B cell (primary cell): ENCODE data around the gene OR13C8. TPM values are rescaled to one million over a fixed set of nuclear protein-coding genes. Genes with fewer than 3 reads are reported as not detected.

Source experiments
- ATAC-seq: fragments of 200-7000 bp; cut with Tn5 transposase; one replicate; pipeline ENCODE4 v1.10.0; 2021; ENCODE audit warnings: low read depth, mild to moderate bottlenecking, moderate number of reproducible peaks, moderate library complexity
- CTCF ChIA-PET: fragments of 350-600 bp; sonication (Branson Sonifier 250); formaldehyde crosslinking; loops from one replicate; lab custom pipeline; 2021; ENCODE audit warnings: antibody characterized with exemption, inconsistent platforms; lab: Charles Lee
- POLR2A ChIA-PET: fragments of 350-600 bp; sonication (Branson Sonifier 250); formaldehyde crosslinking; loops from one replicate; lab custom pipeline; 2021; ENCODE audit warnings: antibody characterized with exemption; lab: Charles Lee
- DNase-seq: peaks from one replicate; pipeline ENCODE4 v3.0.0; 2013
- H2AFZ ChIP-seq: 2 replicates; pipeline ENCODE4 v1.6.1; 2012; ENCODE audit warnings: mild to moderate bottlenecking, low read depth, low read length; ENCODE audit not compliant: insufficient read depth, poor library complexity, severe bottlenecking
- H3K27ac ChIP-seq, 2 donors: 1 replicate in 1 of 2; 2 replicates in 1 of 2; pipeline ENCODE4 v1.5.1; 2012 to 2013; ENCODE audit warnings: low read length in 2 of 2, mild to moderate bottlenecking in 2 of 2, moderate library complexity in 1 of 2
- H3K27me3 ChIP-seq, 4 experiments: fragments of 200-600 bp in 1 of 4; sonication (generic) in 1 of 4; replicated peaks in 1 of 4; 1 replicate in 2 of 4; 2 replicates in 2 of 4; pipeline versions ENCODE4 v1.6.1 to v1.7.0; 2013 to 2016; ENCODE audit warnings: low read length in 3 of 4, mild to moderate bottlenecking in 2 of 4, mixed read lengths in 1 of 4, moderate library complexity in 1 of 4; ENCODE audit not compliant: insufficient read depth in 4 of 4, control insufficient read depth in 3 of 4; ENCODE audit errors: control extremely low read depth in 1 of 4
- H3K36me3 ChIP-seq, 2 experiments: replicated peaks in 1 of 2; 1 replicate in 1 of 2; 2 replicates in 1 of 2; pipeline versions ENCODE4 v1.6.1 to v1.7.1; 2013; ENCODE audit warnings: low read length in 1 of 2; ENCODE audit not compliant: insufficient read depth in 2 of 2, control insufficient read depth in 1 of 2; ENCODE audit errors: control extremely low read depth in 1 of 2, extremely low read depth in 1 of 2
- H3K4me1 ChIP-seq, 2 donors: fragments of 200-600 bp in 1 of 2; sonication (generic) in 1 of 2; 1 replicate in 1 of 2; 2 replicates in 1 of 2; pipeline versions ENCODE4 v1.5.1 to v1.6.1; 2013 to 2017; ENCODE audit warnings: low read length in 2 of 2; ENCODE audit not compliant: control insufficient read depth in 2 of 2, insufficient read depth in 2 of 2
- H3K4me2 ChIP-seq: replicated peaks from 2 replicates; pipeline ENCODE3; 2012; ENCODE audit warnings: mild to moderate bottlenecking, low read depth, low read length; ENCODE audit not compliant: poor library complexity, severe bottlenecking
- H3K4me3 ChIP-seq, 5 experiments: fragments of 200-600 bp in 1 of 5; sonication (generic) in 1 of 5; 1 replicate in 3 of 5; 2 replicates in 2 of 5; pipeline versions ENCODE4 v1.5.1 to v1.7.0; 2011 to 2016; ENCODE audit warnings: low read length in 4 of 5, mild to moderate bottlenecking in 4 of 5, low read depth in 2 of 5, control low read depth in 1 of 5, moderate library complexity in 1 of 5; ENCODE audit not compliant: insufficient read depth in 1 of 5; ENCODE audit errors: control extremely low read depth in 1 of 5, extremely low read depth in 1 of 5
- H3K79me2 ChIP-seq: fragments of 200-600 bp; sonication (generic); one replicate; pipeline ENCODE4 v1.6.0; 2016; ENCODE audit warnings: low read length; ENCODE audit not compliant: control insufficient read depth, insufficient read depth
- H3K9ac ChIP-seq: fragments of 200-600 bp; sonication (generic); 2 replicates; pipeline ENCODE4 v1.6.1; 2017; ENCODE audit warnings: mild to moderate bottlenecking, low read length, moderate library complexity
- H3K9me3 ChIP-seq, 3 donors: one replicate each; pipeline versions ENCODE4 v1.6.1 to v1.7.1; 2013; ENCODE audit warnings: low read length in 2 of 3; ENCODE audit not compliant: control insufficient read depth in 2 of 3, insufficient read depth in 1 of 3; ENCODE audit errors: control extremely low read depth in 1 of 3
- H4K20me1 ChIP-seq: 2 replicates; pipeline ENCODE4 v1.6.0; 2012; ENCODE audit warnings: mild to moderate bottlenecking, low read length; ENCODE audit not compliant: insufficient read depth, control insufficient read depth, poor library complexity, severe bottlenecking
- H3K27ac Mint-ChIP-seq: one replicate; pipeline ENCODE4 v1.8.0; 2021; ENCODE audit warnings: mixed read lengths
- H3K27me3 Mint-ChIP-seq: one replicate; pipeline ENCODE4 v1.8.0; 2021; ENCODE audit warnings: mixed read lengths
- H3K4me1 Mint-ChIP-seq: one replicate; pipeline ENCODE4 v1.8.0; 2021; ENCODE audit warnings: mixed read lengths
- H3K4me3 Mint-ChIP-seq: one replicate; pipeline ENCODE4 v1.8.0; 2021; ENCODE audit warnings: mixed read lengths
- H3K9me3 Mint-ChIP-seq: one replicate; pipeline ENCODE4 v1.8.0; 2022; ENCODE audit warnings: mixed read lengths; ENCODE audit not compliant: insufficient read depth
- CTCF ChIP-seq: fragments of 200-600 bp; IDR thresholded peaks from one replicate; pipeline ENCODE4 v1.8.0; 2022; ENCODE audit warnings: antibody characterized with exemption, mild to moderate bottlenecking
- EZH2 ChIP-seq: IDR thresholded peaks from 2 replicates; pipeline ENCODE4 v1.6.1; 2012; ENCODE audit warnings: borderline replicate concordance, low read depth, mild to moderate bottlenecking, moderate library complexity, low read length; ENCODE audit not compliant: insufficient read depth, poor library complexity, severe bottlenecking
- WGBS: methylation state at CpG from one replicate; pipeline ENCODE4 v1.1.5; 2013; ENCODE audit warnings: missing lambda C conversion rate; ENCODE audit not compliant: insufficient coverage; 5-methylcytosine and 5-hydroxymethylcytosine counted together
- intact Hi-C: fragments of 100-400 bp; cut with micrococcal nuclease; formaldehyde crosslinking; loops from one replicate; pipeline ENCODE4 v1.10.0; 2022
- polyA plus RNA-seq: library from polyadenylated mRNA; depleted of rRNA; stranded (reverse); fragments of >200 nt; gene quantifications from 2 replicates; pipeline ENCODE4 v1.2.3, GENCODE V29; 2012
- total RNA-seq, 2 donors: library from RNA; stranded (reverse); fragments of 120-200 nt in 1 of 2; gene quantifications; 1 replicate in 1 of 2; 2 replicates in 1 of 2; pipeline versions ENCODE4 v1.2.3 to v1.2.4, GENCODE V29; 2013 to 2022

The OR13C8 gene
- total and polyA plus RNA-seq, 2 donors (not counting 1 experiment from before 2014, with no cell fraction given): not detected

GRCh38 chr9:104618104-104618503 lies 49.1 kb downstream of the OR13C8 start, which contains the start of gene OR13C9:
Gene OR13C9, minus strand, starts transcription at chr9:104618204. Its CDS starts 0 bp downstream, at chr9:104618204.
- Histone ChIP-seq H3K9me3 (no peaks in the 10 kb centered on the region), H3K4me3 (no peak within 1 kb of the TSS), H3K4me2 (no peak within 1 kb of the TSS), H2AFZ (no peak within 1 kb of the TSS), H3K36me3 (no peaks in the 10 kb centered on the region), H3K27me3 (no peaks in the 10 kb centered on the region), H3K27ac (no peak within 1 kb of the TSS), H4K20me1 (no peaks in the 10 kb centered on the region), H3K9ac (no peak within 1 kb of the TSS), H3K4me1 (no peaks in the 10 kb centered on the region), H3K79me2 (no peaks in the 10 kb centered on the region)
- H3K4me3 Mint-ChIP-seq: no peak within 1 kb of the TSS
- no CpG with 5 or more reads among the region's 2 CpGs for WGBS
- TF ChIP-seq CTCF (no peak), EZH2 (no peak)
- H3K9me3 Mint-ChIP-seq: no peaks in the 10 kb centered on the region
- no peaks in the 10 kb centered on the region for H3K4me1 Mint-ChIP-seq
- ATAC-seq (no peak), DNase-seq (no peak)
- no peaks in the 10 kb centered on the region for H3K27me3 Mint-ChIP-seq
- intact Hi-C loops: no loop called here
- POLR2A ChIA-PET: no interaction called here
- CTCF ChIA-PET: no interaction called here
- no peak within 1 kb of the TSS for H3K27ac Mint-ChIP-seq

Other genes starting within 250 kb of the OR13C8 start
- gene OR13F1, start 64.9 kb upstream of the OR13C8 start, total RNA-seq: not detected in 2 replicates
- not detected in 2 replicates for gene OR13F1, start 64.9 kb upstream of the OR13C8 start, polyA plus RNA-seq
- gene OR13C4, start 42.0 kb upstream of the OR13C8 start, total RNA-seq: not detected in 2 replicates
- not detected in 2 replicates for gene OR13C4, start 42.0 kb upstream of the OR13C8 start, polyA plus RNA-seq
- not detected in 2 replicates for gene OR13C3, start 32.3 kb upstream of the OR13C8 start, total RNA-seq
- gene OR13C3, start 32.3 kb upstream of the OR13C8 start, polyA plus RNA-seq: not detected in 2 replicates
- not detected in 2 replicates for gene OR13C5, start 30.2 kb downstream of the OR13C8 start, total RNA-seq
- gene OR13C5, start 30.2 kb downstream of the OR13C8 start, polyA plus RNA-seq: 0.20 TPM in 1 of 2 replicates, not detected in the other
- gene OR13C2, start 36.5 kb downstream of the OR13C8 start, total RNA-seq: not detected in 2 replicates
- not detected in 2 replicates for gene OR13C2, start 36.5 kb downstream of the OR13C8 start, polyA plus RNA-seq
- gene OR13C9, start 49.0 kb downstream of the OR13C8 start, total RNA-seq: not detected in 2 replicates
- not detected in 2 replicates for gene OR13C9, start 49.0 kb downstream of the OR13C8 start, polyA plus RNA-seq
- not detected in 2 replicates for gene OR13D1, start 125.3 kb downstream of the OR13C8 start, total RNA-seq
- not detected in 2 replicates for gene OR13D1, start 125.3 kb downstream of the OR13C8 start, polyA plus RNA-seq
- gene NIPSNAP3A, start 178.5 kb downstream of the OR13C8 start, total RNA-seq: 20.8 and 23.6 TPM in 2 replicates
- 6.7 and 9.4 TPM in 2 replicates for gene NIPSNAP3A, start 178.5 kb downstream of the OR13C8 start, polyA plus RNA-seq
- 30.1 and 30.2 TPM in 2 replicates for gene NIPSNAP3B, start 195.0 kb downstream of the OR13C8 start, total RNA-seq
- 7.4 and 7.9 TPM in 2 replicates for gene NIPSNAP3B, start 195.0 kb downstream of the OR13C8 start, polyA plus RNA-seq